ENCODE data around the gene CPEB4. TPM values are rescaled to one million over a fixed set of nuclear protein-coding genes. Genes with fewer than 3 reads are reported as not detected.
A peak's percentile ranks its signal among the peaks of the same experiment; 100 is the strongest.

Gene CPEB4
- total and polyA plus RNA-seq, 9 of the 15 experiments (the other 6 are each of a cell fraction or from before 2014, with no cell fraction given) = 7.4 to 21.3 (median 12.4) TPM

- TF ChIP-seq ZBTB5 (IDR thresholded peaks at IDR 0.05) (no peak), RAD51 (IDR thresholded peaks at IDR 0.05; ENCODE audit: borderline replicate concordance, low read depth) (peak; percentile 51; the same call in 1 of the 2 replicates), ZNF280B (CRISPR knock-in tag; IDR thresholded peaks at IDR 0.05) (no peak), SRSF1 (IDR thresholded peaks at IDR 0.05; ENCODE audit: low read depth, low read length) (no peak), ZNF384 (IDR thresholded peaks at IDR 0.05; ENCODE audit: low read depth, low read length) (no peak), MBD1 (CRISPR knock-in tag; IDR thresholded peaks at IDR 0.05) (no peak), DDX20 (tag; IDR thresholded peaks at IDR 0.05; ENCODE audit: low read depth) (peak; percentile 52; the same call in 1 of the 2 replicates), IRF1 (CRISPR knock-in tag; IDR thresholded peaks at IDR 0.05; ENCODE audit: borderline replicate concordance) (no peak), CTCFL (IDR thresholded peaks at IDR 0.05; ENCODE audit: borderline replicate concordance, insufficient read depth, low read depth, low read length, poor library complexity, severe bottlenecking) (no peak), ATF4 (CRISPR knock-in tag; IDR thresholded peaks at IDR 0.05) (no peak), GABPB2 (CRISPR knock-in tag; conservative IDR thresholded peaks at IDR 0.05) (no peak), SP1 (CRISPR knock-in tag; IDR thresholded peaks at IDR 0.05) (0 out of 2 replicates have a peak, but pooled peaks have one; percentile 45), ESRRB (CRISPR knock-in tag; IDR thresholded peaks at IDR 0.05; ENCODE audit: borderline replicate concordance) (no peak), ILF3 (IDR thresholded peaks at IDR 0.05; ENCODE audit: borderline replicate concordance) (no peak), TBP (optimal IDR thresholded peaks at IDR 0.05; ENCODE audit: low read depth, low read length) (no peak), ZNF263 (CRISPR knock-in tag; IDR thresholded peaks at IDR 0.05; ENCODE audit: borderline replicate concordance) (no peak), XRCC4 (IDR thresholded peaks at IDR 0.05; ENCODE audit: extremely low read depth, insufficient read depth, insufficient read length) (no peak)
Observed at GRCh38 chr5:173858670-173859407, 29.3 kb upstream of the CPEB4 start (continued).
